SU-DHL-6 (cell line): Measurements from ENCODE around the gene GRM1.

Experiments used
- H2AFZ ChIP-seq: fragments of 200-600 bp; sonication (generic); 2 replicates; pipeline ENCODE4 v1.6.1; 2014; ENCODE audit warnings: low read depth, mild to moderate bottlenecking, moderate library complexity, mixed read lengths, antibody characterized with exemption, low read length; ENCODE audit not compliant: severe bottlenecking
- H3F3A ChIP-seq: fragments of 200-600 bp; shearing (Covaris generic); 2 replicates; pipeline ENCODE4 v1.6.0; 2016; ENCODE audit warnings: antibody characterized with exemption, mild to moderate bottlenecking; ENCODE audit not compliant: insufficient read depth
- H3K27ac ChIP-seq: fragments of 200-600 bp; sonication (generic); 2 replicates; pipeline ENCODE4 v1.5.1; 2016; ENCODE audit warnings: low read depth, mild to moderate bottlenecking, low read length, moderate library complexity, mixed read lengths
- H3K27me3 ChIP-seq: fragments of 200-600 bp; sonication (generic), shearing (Covaris generic); 2 replicates; pipeline ENCODE4 v1.6.0; 2014; ENCODE audit warnings: mild to moderate bottlenecking, low read length
- H3K36me3 ChIP-seq: fragments of 200-600 bp; sonication (generic); 2 replicates; pipeline ENCODE4 v1.6.1; 2014; ENCODE audit warnings: mild to moderate bottlenecking, low read length, mixed read lengths
- H3K4me2 ChIP-seq: fragments of 300-600, 200-600 bp; shearing (Covaris generic), sonication (generic); 2 replicates; pipeline ENCODE4 v1.6.0; 2014; ENCODE audit warnings: low read length, low read depth, mild to moderate bottlenecking; ENCODE audit not compliant: poor library complexity, severe bottlenecking
- H3K4me3 ChIP-seq: fragments of 200-600 bp; sonication (generic); 2 replicates; pipeline ENCODE4 v1.5.1; 2014; ENCODE audit warnings: antibody characterized with exemption, low read length, mild to moderate bottlenecking, mixed read lengths; ENCODE audit not compliant: insufficient read depth, poor library complexity, severe bottlenecking
- H3K79me2 ChIP-seq: fragments of 200-600 bp; sonication (generic); 2 replicates; pipeline ENCODE4 v1.6.1; 2014; ENCODE audit warnings: mild to moderate bottlenecking, low read length, moderate library complexity; ENCODE audit not compliant: insufficient read depth
- H3K9ac ChIP-seq: fragments of 200-600 bp; sonication (generic); 2 replicates; pipeline ENCODE4 v1.7.0; 2014; ENCODE audit warnings: mild to moderate bottlenecking, low read length
- H3K9me2 ChIP-seq: fragments of 200-600 bp; sonication (generic); replicated peaks from 2 replicates; pipeline ENCODE4 v1.6.1; 2014; ENCODE audit warnings: low read length; ENCODE audit not compliant: insufficient read depth
- H3K9me3 ChIP-seq: fragments of 200-600 bp; sonication (generic); 2 replicates; pipeline ENCODE4 v1.6.1; 2014; ENCODE audit warnings: low read length, mixed read lengths; ENCODE audit not compliant: insufficient read depth
- H4K20me1 ChIP-seq: fragments of 200-600 bp; sonication (generic); 2 replicates; pipeline ENCODE4 v1.6.1; 2014; ENCODE audit warnings: low read depth, mild to moderate bottlenecking, antibody characterized with exemption, low read length, moderate library complexity, mixed read lengths
- CTCF ChIP-seq: fragments of 200-600 bp; sonication (generic); IDR thresholded peaks from one replicate; pipeline ENCODE4 v1.5.1; 2017; ENCODE audit warnings: antibody characterized with exemption, mild to moderate bottlenecking, low read length, moderate library complexity; ENCODE audit not compliant: insufficient read depth, poor library complexity, severe bottlenecking
- EZH2phosphoT487 ChIP-seq: fragments of 200-600 bp; sonication (generic), shearing (Covaris generic); conservative IDR thresholded peaks from 2 replicates; pipeline ENCODE4 v1.6.1; 2018; ENCODE audit warnings: mild to moderate bottlenecking, antibody characterized with exemption, low read length, moderate library complexity, mixed read lengths

The GRM1 gene

GRCh38 chr6:146092961-146093686, 64.3 kb downstream of the GRM1 start:
- no peak overlapping the region for H3K4me3 ChIP-seq
- no peaks in the 10 kb centered on the region for H3K36me3 ChIP-seq
- no peaks in the 10 kb centered on the region for H3F3A ChIP-seq
- no peaks in the 10 kb centered on the region for H3K9me3 ChIP-seq
- H2AFZ ChIP-seq, result no peak overlapping the region
- no peak overlapping the region for H3K27ac ChIP-seq
- no peaks in the 10 kb centered on the region for H3K79me2 ChIP-seq
- no peak overlapping the region for H3K9ac ChIP-seq
- H3K4me2 ChIP-seq, result no peak overlapping the region
- H3K9me2 ChIP-seq, result no peaks in the 10 kb centered on the region
- no peaks in the 10 kb centered on the region for H3K27me3 ChIP-seq
- no peak for TF ChIP-seq CTCF
- no peak for TF ChIP-seq EZH2phosphoT487
- no peaks in the 10 kb centered on the region for H4K20me1 ChIP-seq

- Histone ChIP-seq H4K20me1 (no peaks in the 10 kb centered on the region), H3K27ac (no peak overlapping the region), H2AFZ (no peak overlapping the region), H3K79me2 (no peaks in the 10 kb centered on the region), H3K9me3 (no peaks in the 10 kb centered on the region), H3K9me2 (no peaks in the 10 kb centered on the region), H3K27me3 (no peaks in the 10 kb centered on the region), H3K36me3 (no peaks in the 10 kb centered on the region), H3F3A (no peaks in the 10 kb centered on the region), H3K4me3 (no peak overlapping the region), H3K9ac (no peak overlapping the region), H3K4me2 (no peak overlapping the region)
- TF ChIP-seq CTCF, result no peak
- TF ChIP-seq EZH2phosphoT487, result no peak
Observed at GRCh38 chr6:146095481-146095880, 66.6 kb downstream of the GRM1 start.

GRCh38 chr6:146097586-146097985, 68.7 kb downstream of the GRM1 start:
- no peak for TF ChIP-seq CTCF
- TF ChIP-seq EZH2phosphoT487, result no peak
- Histone ChIP-seq H3K9me3 (no peaks in the 10 kb centered on the region), H3K4me3 (no peak overlapping the region), H3K27ac (no peak overlapping the region), H3K27me3 (no peaks in the 10 kb centered on the region), H3K36me3 (no peaks in the 10 kb centered on the region), H3K9ac (no peak overlapping the region), H3K79me2 (no peaks in the 10 kb centered on the region), H3K4me2 (no peak overlapping the region), H3K9me2 (no peaks in the 10 kb centered on the region), H2AFZ (no peak overlapping the region), H3F3A (no peaks in the 10 kb centered on the region), H4K20me1 (no peaks in the 10 kb centered on the region)
